HG03575 (cell line): ENCODE results near the gene HEG1.

Source experiments
- ATAC-seq: cut with Tn5 transposase; IDR thresholded peaks from one replicate; pipeline ENCODE4 v1.9.1; 2021; ENCODE audit not compliant: unreplicated experiment, insufficient number of reproducible peaks, low FRiP score; ENCODE audit errors: extremely low read depth

The HEG1 gene

DNA sequence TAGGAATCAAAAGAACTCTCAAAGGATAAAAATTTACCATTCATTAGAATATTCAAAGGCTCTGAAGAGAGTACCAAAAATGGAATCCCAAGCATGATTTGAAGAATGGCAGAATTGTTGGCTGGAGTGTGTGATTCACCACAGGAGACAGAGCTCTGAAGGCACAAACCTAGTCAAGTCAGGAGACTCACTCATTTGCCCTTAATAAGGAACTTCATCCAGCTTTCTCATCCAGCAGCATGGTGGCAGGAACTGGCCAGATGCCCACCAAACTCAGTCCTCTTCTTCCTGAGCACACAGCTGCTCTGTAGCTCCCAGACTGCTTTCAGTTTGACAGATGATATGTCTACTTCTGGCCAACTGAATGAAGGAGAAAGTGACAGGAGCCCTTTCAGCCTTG lies 16.5 kb upstream of the HEG1 start:
- no peak for ATAC-seq

DNA sequence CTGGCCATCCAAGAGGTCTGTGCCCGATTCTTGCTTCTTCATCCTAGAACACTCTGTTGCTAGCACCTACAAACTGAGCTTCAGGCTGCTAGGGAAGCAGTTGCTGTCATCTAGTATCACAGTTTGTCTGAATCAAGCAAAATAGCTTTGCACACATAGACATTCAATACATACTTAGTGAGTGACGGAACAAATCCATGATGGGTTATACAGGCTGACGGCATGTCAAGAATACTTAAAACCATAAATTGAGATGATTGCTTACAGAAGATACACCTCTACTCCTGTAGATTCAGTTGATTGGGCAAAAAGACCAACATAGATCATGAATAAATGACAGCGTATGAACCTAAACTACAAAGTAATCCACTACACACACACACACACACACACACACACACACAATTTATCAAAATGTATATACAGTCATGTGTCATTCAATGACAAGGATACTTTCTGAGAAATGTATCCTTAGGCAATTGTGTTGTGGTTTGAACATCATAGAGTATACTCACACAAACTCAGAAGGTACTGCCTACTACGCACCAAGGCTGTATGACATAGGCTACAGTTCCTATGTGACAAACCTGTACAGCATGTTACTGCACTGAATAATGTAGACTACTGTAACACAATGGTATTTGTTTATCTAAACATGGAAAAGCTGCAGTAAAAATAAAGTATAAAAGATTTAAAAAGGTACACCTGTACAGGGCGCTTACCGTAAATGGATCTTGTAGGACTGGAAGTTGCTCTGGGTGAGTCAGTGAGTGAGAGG lies 14.4 kb upstream of the HEG1 start:
- ATAC-seq: no peak

DNA sequence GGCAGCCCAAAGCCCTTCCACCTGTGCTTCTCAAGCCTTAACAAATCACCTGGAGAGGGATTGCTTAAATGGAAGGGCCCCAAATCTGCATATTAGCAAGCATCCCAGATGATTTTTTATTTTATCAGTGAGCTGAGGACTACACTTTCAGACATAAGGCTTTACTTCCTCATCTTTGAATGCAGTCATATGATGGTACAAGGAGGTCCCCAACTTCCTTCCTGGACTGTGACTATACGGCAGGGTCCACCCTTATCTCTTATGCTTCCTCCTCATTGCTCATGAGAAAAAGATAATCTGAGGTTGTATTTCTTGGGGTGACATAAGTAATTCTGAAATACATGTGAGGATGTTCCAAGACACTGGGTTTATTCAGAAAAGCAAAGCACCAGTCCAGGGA lies 13.7 kb upstream of the HEG1 start:
- no peak for ATAC-seq

DNA sequence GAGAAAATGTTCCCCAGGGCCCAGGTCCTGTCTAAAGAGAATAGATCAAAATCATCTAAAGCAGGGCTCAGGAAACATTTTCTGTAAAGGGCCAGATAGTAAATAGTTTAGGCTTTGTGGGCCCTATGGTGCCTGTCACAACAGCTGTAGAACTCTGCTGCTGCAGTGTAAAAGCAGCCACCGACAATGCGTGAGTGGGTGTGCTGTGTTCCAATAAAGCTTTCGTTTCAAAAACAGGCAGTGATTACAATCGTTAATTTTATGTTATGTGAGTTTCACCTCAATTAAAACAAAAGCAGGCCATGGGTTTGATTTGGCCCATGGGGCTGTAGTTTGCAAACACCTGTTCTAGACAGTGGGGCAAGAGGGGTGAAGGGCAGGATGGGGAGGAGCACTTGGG lies 12.5 kb upstream of the HEG1 start:
- ATAC-seq: no peak

DNA sequence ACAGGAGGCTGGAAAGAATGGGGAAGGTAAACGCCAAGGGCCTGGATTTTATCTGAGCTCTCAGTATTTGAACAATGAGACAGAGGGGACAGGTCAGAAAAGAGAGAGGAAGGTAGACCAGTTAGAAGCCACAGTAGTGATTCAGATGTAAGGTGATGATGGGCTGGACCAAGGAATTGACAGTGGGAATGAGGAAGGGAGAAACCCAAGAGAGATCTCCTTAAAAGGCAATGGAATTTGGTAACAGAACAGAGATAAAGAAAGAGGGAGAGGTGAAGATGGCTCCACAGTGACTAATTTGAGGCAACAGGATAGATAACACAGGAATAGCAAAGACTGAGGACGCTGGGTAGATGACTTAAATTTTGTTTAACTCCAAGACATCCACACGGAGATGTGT lies 11.4 kb upstream of the HEG1 start:
- no peak for ATAC-seq

DNA sequence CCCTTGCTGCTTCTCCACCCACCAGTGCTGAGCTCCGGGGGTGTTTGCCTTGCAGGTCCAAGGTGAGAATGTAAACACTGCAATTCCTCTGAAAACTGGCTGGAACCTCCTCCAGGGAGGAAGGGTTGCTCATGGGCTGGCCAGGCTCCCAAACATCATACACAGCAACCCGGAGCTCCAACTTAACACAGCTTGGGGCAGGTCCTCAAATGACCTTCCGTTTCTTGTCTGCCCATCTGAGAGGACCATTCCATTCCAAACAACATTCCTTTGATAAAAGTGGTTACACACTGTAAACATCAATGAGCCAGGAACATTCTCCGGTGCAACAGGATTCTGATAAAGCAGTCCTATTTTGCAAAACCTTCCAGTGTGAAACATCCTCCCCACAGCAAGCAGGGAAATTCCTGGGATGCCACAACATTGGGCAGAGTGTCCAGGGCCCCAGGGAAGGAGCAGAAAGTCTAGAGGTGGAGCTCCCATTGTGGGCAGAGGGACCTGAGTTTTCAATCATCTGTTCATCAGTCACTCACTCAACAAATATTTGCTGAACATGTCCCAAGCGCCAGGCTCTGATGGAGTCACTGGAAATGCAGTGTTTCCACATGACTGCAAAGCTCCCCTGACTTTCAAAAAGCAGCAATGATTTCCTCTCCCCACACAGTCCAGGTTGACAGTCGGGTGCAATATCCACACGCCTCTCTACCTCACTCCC lies 7.3 kb upstream of the HEG1 start:
- no peak for ATAC-seq

DNA sequence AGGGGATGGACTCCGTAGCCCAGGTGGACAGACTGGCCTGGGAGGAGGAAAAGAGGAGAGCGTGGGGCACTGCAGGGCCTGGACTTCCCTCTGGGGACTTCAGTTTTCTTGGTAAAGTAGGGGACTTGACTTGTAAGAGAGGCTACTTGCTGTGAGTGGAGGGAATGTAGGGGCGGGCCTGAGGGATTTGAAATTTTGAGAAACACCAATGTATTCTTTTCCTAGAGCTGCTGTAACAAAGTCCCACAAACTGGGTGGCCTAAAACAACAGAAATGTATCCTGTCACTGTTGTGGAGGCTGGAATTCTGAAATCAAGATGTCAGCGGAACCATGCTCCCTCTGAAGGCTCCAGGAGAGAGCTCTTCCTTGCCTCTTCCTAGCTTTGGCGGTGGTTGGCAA lies 5.8 kb upstream of the HEG1 start:
- ATAC-seq: no peak

DNA sequence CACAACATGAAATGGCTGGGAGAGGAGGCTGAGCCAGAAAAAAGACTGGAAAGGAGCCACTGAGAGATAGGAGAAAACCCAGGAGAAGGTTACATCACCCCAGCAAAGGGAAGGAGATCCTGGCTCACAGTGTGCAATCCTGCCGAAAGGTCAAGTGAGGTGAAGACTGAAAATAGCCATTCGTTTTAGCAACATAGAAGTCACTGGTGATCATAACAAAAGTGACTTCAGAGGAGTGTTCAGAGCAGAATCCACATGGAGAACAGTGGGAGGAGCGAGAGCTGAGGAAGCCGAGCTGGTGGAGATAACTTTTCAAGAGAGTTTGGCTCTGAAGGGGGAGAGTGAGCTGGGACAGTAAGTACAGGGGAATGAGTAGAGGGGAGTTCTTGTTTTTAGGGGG lies 5.4 kb upstream of the HEG1 start:
- ATAC-seq: no peak

DNA sequence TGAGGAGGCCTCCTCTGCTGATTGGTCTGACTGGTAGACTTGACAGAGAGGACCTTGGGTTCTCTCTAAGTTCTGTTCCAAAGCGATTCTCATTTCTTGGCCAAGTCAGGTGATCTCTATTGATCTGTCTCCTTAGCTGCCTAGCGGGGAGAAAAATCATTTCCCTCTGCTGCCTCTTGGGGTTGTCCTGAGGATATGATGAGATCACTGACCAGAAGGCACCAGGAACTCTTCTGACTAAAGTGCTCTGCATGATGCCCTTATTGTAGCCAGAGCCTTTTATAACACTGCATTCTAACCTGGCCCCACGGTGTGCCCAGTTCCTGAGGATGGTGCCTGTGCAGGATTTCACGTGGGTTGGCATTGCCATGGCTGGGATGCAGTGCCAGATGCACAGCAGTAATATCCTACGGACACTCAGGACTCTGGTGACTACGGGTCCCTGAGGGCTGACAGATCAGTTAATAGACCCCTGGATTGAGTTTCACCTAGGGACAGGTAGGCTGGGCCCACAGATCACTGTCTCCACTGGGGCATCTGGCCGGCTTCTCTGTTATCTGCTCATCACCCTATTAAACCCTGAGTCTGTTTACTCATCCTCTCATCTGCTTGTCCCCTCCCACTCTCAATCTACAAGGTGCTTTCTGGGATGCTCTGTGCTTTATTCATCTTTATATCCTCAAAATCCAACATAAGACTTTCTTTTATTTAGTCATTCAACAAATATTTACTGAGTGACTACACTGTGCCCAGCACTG lies 3.9 kb upstream of the HEG1 start:
- ATAC-seq: no peak

DNA sequence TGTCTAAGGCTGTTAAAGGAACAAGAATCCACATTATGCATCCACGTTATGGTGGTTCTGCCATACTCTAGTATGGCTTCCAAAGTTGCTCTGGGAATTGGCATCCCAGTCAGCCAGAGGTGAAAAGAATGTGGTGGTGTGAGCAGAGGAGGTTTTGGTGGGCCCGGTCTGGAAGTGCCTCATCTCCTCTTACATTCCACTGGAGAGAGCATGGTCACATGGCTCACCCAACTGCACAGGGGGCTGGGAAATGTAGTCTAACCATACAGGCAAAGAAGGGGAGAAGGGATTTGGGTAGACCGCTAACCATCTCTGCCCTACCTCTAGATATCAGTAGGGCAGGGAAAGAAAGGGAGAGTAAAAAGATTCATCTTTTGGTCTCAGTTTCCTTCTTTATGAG lies 3.2 kb upstream of the HEG1 start:
- no peak for ATAC-seq

DNA sequence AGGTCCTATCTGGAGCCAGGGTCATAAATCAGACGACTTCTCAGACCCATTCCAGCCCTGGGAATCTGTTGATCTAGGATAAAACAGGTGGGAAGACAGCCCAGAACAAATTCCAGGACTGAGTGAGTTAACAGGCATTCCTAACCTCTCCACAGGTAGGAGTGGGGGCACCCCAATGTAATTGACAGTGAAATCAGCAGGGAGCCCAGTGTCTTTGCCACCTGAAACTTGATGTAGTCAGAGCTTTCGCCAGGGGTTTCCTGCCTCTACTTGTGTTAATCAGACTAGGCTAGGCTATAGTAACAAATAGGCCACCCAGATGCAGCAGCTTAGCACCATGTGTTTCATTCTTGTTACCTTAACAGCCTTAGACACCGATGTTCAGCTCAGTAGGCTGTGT lies 2.7 kb upstream of the HEG1 start:
- ATAC-seq: no peak

DNA sequence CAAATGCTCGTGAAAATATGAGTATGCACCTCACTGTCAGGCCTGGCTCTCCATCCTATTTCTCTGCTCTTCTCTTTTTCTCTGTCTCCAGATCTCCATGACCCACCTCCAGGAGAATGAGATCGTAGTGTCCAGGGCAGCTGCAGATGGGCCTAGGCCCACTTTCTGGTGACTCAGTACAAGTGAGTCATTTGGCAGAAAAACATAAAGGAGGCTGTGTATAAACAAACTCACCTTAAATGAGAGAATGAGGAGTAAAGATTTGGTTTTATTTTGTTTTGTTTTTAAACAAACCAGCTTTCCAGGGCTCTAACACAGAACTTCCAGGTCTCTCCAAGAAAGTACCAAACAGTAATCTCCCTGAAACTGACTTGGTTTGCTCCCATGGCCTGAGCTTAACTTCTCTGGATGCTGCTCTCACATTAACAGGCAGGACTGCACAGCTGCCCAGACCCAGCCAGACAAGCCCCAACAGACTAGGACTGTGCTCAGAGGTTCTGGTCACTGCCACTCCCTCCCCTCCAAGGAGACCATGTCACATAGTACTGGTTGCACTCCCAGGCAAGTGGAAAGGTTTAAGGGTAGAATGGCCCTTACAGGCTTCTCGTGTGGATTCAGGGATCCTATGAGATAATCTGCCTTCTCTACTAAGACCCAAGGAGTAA lies 1.5 kb upstream of the HEG1 start:
- no peak for ATAC-seq

DNA sequence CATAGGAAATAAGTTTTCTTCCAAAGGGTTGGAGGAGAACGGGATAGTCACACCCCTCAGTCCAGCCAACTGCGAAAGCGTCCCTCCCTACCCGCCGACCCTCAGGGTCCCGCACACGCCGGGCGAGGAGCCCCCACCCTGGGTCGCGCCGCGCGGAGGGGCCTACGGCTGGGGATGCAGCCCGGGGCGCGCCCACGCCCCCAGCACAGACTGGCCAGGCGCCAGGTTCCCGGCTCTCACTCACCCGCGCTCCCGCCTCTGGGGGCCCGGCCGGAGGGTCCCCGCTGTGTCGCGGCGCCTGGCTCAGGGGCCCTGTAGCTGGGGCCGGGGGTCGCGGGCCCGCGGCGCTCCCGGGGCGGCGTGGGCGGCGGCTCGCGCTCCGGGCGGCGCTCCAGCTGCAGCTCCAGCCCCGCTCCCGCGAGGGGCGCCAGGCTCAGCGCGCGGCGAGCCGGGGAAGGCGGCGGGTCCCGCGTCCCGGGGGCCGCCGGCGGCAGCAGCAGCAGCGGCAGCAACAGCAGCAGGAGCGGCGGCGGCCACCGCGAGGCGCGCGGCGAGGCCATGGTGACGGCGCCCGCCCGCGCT lies 375 bp downstream of the HEG1 start:
- no peak for ATAC-seq

DNA sequence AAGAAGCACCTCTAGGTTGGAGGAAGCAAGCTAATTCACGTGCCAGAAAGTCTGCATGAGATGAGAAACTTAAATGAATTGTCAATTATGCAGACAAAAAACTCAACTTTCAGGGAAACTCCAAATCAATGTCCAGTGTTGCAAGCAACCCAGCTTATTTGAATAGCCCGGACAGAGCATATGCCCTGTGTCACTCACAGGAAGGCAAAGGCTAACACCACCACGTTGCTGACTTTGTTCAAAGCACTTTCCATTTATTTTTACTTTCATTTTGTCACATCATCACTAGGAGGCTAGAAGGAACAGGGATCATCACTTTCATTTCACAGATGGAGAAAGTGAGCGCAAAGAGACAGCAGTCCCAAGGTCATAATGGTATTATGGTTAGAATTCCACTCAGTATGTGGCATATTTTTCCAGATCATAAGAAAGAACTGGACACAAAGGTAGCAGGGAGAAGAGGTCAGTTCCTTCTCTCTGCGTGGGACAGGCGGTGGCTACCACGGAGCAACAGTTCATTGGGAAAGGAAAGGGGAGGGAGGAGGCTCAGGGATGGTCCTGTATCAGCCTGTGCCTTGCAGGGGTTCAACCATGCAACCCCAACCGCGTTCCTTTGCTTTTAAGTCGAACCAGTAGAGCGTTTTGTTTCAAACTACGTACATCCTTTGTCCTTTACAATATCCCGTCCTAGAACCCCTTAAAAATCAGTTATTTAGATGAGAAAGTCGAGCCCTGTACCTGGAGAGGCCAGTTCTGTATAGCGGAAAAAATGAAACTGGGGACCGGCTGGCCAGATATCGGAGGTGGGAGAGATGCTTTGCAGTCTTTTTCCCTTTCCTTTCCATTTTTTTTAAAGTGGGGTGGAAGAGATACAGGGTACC lies 1.1 kb downstream of the HEG1 start:
- no peak for ATAC-seq

DNA sequence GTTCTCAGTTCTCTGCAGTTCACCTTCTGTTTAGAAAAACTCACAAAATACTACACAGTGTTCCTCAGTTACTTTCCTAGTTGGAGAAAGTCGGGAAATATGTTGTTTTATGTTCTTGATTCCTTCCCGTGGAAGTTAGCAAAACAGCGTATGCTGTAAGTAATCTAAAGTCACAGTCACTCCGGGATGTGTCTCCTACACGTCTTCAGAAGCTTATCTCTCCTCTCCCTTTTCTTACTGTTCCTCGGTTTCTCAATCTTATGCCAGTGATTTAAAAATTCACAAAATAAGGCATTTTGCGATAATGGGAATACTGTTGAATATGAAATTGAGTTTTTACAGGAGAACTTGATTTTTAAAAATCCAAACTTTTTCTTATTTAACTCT lies 1.7 kb downstream of the HEG1 start:
- no peak for ATAC-seq

DNA sequence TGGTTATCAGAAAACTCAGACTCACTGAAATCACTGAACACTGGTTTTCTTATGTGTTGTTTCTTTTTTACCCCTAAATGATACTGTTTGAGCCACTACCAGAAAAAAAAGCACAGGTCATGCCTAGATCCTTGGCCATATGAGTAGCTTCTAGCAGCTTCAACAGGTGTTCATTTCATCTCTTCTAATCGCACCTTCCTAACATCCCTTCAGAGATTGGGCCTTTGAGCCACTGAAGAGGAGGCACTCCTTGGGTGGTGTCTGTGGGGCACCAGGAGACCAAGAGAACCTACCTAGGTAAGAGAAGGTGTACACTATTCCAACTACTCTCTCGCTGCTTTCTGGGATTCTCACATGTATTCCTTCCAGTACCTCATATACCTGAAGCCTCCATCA lies 2.5 kb downstream of the HEG1 start:
- no peak for ATAC-seq

DNA sequence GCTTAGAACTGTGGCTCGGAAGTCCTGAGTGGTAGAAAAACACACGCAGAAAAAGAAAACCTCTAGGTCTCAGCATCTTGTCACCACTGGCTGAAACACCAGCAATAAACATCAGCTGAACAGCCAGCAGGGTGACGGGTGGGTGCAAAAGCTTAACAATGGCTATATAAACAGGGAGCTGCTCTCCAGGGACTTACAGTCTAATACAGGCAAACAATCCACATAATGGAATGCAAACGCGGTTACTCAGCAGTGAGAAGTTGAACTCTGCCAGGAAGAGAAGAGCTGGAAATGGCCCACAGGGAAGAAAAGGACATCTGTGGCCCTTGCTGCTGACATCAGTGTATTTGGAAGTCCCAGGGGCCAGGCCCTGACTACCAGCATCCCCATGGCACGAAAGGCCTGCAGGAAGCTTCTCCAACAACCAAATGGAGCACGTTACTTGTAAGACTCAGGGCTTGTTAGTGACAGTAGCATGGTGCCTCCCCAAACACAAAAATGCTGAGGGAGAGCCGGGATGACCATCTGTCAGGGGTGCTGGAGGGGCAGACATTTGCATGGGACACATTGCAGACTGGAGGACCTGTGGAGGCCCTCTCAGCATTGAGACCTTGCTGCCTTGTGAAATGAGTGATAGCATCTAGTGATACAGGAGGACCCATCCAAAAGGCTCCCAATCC lies 3.0 kb downstream of the HEG1 start:
- ATAC-seq: no peak
